ENCODE data around the gene MAP2K4.

Gene MAP2K4

GRCh38 chr17:12180644-12181261, 160.1 kb downstream of the MAP2K4 start:
- no peak for DNase-seq

- no peak for DNase-seq
Measured at GRCh38 chr17:12187658-12188057, 167.0 kb downstream of the MAP2K4 start.

- DNase-seq = no peak
Measured at GRCh38 chr17:12193144-12193735, 172.6 kb downstream of the MAP2K4 start.

All from activated T-cell treated with anti-CD3 and anti-CD28 coated beads for 4 hours (primary cell).